Measurements from ENCODE around the gene SMCO2.

The SMCO2 gene

DNA sequence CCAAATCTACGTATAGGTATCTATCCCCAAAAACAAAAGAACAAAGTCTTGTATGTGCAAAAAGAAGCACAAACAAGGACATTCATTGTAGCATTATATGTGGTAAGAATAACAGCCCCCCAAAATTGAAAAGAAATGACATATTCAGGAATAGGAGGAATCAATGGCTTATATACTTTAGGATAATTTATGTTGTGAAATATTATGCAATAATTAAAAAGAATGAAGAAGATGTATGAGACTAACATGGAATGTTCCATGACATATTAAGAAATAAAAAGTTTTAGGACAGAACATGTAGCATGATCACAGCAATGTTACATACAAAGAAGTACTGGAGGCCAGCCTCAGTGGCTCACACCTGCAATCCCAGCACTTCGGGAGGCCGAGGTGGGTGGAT lies 9.1 kb downstream of the SMCO2 start:
- DNase-seq = no peak

GRCh38 chr12:27456618-27457017 lies 10.1 kb downstream of the SMCO2 start:
- DNase-seq = no peak

DNA sequence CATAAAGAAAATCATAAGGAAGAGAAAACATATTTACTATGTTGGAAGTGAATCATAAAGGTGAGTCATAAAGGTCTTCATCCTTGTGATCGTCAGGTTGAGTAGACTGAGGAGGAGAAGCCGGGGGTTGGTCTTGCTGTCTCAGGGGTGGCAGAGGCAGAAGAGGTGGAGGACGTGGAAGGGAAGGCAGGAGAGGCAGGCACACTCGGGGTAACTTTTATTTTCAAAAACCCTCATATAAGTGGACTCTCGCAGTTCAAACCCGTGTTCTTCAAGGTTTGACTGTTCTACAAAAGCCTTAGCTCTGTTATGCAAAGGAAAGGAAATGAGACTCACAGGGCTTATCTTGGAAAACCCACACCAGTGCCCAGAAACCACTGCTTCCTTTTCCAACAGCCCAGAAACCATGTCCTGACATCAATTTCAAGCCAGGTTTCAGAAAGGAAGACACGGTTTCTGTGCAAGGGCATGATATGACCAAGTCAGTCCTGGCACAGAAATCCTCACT lies 14.0 kb downstream of the SMCO2 start:
- no peak for DNase-seq

DNA sequence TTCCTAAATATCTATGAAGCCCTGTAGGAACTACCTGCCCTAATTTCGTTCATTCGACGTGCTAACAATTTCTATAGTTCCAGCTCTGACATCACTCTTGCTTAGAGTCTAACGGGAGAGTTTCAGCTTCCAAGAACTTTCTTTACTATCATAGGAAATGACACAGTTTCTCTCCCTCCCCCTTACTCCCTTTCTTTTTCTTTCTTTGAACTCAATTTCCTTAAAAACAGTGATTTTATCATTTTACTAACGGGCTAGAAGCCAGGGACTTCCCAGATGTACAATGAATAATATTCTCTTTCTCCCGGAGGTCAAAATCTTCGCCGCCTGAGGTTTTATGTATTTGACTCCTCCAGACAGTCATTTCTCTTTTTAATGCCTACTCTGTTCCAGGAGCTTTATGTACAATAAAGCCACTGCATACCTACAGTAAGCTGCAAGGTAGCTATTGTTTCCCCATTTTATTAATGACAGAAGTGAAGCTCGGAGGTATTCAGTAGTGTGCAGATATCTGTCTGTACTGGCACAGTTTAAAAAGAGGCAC lies 15.7 kb downstream of the SMCO2 start:
- no peak for DNase-seq

DNA sequence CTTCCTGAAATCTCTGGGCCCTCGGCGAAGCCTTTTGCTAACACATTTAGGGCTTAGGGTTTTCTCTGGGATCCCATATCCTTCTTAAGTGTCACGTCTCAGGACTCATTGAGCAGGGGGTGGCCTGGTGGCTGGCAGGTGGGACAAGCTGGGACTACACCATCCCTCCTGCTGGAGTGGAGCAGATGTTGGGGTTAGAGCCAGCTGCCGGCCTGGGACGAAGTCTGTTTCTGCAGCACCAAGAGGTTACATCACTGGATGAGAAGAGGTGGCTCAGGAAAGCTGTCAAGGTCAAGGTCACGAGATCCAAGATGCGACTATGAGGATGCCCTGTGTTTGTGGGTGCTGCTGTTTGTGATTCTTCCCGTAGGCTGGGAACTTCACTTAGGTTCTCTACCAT lies 16.3 kb downstream of the SMCO2 start:
- DNase-seq = no peak

DNA sequence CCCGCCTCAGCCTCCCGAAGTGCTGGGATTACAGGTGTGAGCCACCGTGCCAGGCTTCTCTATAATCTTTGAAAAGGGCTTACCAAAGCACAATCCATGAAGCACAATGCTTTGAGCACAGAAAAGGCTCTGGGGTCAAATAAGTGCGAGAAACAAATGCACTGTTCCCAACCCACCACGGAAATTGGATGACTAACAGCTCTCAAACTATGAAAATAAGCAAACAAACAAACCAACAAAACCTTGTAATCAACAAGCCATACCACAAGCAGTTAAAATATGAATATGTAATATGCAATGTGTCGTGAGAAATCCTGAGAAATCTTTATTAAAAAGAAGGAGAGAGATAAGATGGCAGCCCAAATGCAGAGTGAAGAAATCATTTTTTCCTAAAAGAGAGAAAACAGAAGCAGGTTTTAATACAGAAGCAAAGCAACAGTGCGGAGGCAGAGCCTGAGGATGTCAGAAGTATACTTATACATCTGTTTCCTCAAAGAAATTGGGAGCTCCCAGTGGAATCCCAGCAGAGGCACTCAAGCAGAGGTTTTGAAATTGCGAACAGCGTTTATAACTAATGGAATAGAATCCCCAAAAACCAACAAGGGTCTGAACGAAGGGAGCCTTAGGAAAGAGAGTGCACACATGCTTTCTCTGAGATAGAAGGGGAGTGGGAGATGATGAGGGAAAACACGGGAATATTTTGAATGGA lies 17.1 kb downstream of the SMCO2 start:
- DNase-seq = no peak

- DNase-seq = no peak
Measured at GRCh38 chr12:27464220-27464554, 17.7 kb downstream of the SMCO2 start.

- DNase-seq = no peak
Measured at GRCh38 chr12:27467641-27468040, 21.1 kb downstream of the SMCO2 start.

GRCh38 chr12:27468241-27468640 lies 21.7 kb downstream of the SMCO2 start:
- DNase-seq = no peak

- no peak for DNase-seq
Measured at GRCh38 chr12:27469176-27469736, 22.7 kb downstream of the SMCO2 start.

DNA sequence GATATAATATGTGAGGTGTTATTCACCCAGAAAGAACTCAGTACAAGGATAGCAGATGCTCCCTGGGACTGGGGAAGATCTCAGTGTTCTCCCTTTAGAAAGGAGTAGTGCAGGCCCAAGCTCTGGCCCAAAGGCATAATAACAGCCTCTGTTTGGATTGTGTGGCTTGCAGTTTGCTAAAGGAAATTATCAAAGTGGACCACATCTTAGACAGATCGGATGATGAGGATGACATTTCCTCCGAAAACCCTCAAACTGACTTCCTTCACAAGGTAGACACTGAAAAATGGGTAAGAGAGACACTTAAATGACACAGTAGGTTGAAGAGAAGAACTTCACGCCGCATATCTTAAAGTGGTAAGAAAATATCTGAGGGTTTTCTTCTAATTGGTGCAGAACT lies 26.1 kb downstream of the SMCO2 start:
- no peak for DNase-seq

- no peak for DNase-seq
Measured at GRCh38 chr12:27474344-27474743, 27.8 kb downstream of the SMCO2 start.

DNA sequence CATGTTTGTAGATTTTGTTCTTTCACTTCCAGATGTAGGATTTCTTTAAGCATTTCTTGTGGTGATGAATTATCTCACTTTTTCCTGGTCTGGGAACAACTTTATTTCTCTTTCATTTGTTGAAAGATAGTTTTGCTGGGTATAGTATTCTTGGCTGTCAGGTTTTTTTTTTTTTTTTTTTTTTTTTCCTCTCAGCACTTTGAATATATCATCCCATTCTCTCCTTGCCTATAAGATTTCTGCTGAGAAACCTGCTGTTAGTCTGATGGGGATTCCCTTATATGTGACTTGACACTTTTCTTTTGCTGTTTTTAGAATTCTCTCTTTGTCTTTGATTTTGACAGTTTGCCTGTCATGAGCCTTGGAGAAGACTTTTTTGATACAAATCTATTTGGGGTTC lies 30.5 kb downstream of the SMCO2 start:
- no peak for DNase-seq

- no peak for DNase-seq
Measured at GRCh38 chr12:27478949-27479348, 32.4 kb downstream of the SMCO2 start.

DNA sequence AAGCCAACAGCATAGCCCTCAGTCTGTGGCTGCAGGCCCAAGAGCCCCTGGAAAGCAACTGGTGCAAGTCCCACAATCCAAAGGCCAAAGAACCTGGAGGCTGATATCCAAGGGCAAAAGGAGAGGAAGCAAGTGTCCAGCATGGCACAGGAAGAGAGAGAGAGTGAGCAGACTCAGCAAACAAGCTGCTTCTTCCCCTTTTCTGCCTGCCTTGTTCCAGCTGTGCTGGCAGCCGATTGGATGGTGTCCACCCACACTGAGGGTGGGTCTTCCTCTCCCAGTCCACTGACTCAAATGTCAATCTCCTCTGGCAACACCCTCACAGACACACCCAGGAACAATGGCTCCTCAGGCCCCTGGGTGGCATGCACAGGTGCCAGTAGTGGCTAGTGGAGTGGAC lies 33.5 kb downstream of the SMCO2 start:
- no peak for DNase-seq

DNA sequence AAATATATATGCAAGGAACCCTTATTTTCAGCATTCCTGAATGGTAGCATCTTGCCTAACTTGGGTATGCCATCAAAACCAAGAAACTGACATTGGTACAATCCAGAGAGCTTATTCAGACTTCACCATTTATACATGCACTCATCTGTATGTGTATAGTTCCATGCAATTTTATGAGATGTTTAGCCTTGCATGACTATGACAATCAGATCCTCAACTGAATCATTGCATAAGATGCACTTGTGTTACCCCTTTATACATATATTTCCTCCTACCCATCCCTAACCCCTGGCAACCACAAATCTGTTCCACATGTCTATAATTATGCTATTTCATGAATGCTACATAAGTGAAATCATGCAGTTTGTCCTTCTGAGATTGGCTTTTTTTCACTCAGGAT lies 40.4 kb downstream of the SMCO2 start:
- DNase-seq = no peak

- no peak for DNase-seq
Measured at GRCh38 chr12:27488479-27488878, 41.9 kb downstream of the SMCO2 start.

DNA sequence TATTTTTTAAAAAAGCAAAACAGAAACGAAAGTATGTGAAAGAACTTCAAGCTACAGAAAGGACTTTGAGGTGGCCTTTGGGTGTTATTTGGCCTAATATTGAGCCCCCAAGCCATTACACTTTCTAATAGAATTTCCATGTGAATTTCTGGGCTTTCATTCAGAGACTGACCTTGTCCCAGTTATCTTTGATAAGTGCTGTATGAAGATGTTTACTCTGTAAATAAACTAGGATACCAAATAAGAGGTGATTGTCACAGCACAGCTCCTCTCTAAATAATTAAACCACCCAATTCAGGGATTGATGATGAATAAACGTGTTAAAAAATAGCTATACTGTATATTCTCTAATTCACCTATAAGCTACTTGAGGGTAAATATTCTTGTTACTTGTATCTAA lies 44.7 kb downstream of the SMCO2 start:
- DNase-seq = no peak

GRCh38 chr12:27493260-27493940 lies 46.9 kb downstream of the SMCO2 start:
- DNase-seq = no peak

DNA sequence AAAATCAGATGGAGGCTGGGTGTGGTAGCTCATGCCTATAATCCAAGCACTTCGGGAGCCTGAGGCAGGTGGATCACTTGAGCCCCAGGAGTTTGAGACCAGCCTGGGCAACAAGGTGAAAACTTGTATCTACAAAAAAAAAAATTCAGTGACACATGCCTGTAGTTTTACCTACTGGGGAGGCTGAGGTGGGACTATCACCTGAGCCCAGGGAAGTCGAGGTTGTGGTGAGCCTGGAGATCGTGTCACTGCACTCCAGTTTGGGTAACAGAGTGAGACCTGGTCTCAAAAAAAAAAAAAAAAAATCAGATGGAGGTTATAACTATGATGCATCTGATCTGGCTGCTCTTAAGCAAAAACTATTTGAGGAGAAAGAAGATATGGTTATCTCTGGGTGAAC lies 50.9 kb downstream of the SMCO2 start:
- DNase-seq = no peak

- DNase-seq = no peak
Measured at GRCh38 chr12:27498149-27498548, 51.6 kb downstream of the SMCO2 start.

- DNase-seq = no peak
Measured at GRCh38 chr12:27498761-27499160, 52.2 kb downstream of the SMCO2 start.

DNA sequence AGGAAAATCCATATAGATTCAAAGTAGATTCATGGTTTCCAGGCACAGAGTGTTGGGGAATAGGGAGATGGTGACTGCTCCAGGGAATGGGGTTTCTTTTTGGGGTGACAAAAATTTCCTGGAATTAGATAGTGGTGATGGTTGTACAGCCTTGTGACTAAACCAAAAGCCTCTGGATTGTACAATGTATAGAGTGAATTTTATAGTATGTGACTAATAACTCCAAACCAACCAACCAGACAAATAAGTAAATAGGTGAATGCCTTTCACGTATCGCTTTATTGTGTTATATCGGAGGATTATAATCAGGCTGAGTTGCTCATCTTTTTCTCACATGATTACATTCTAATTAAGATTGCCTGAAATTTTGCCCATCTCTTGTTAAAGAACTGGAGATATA lies 52.8 kb downstream of the SMCO2 start:
- no peak for DNase-seq

- no peak for DNase-seq
Measured at GRCh38 chr12:27500546-27500945, 54.0 kb downstream of the SMCO2 start.
